IMR-90 (cell line): ENCODE data around the gene HCRTR1. TPM values are rescaled to one million over a fixed set of nuclear protein-coding genes. Genes with fewer than 3 reads are reported as not detected.

Experiments used
- ATAC-seq: fragments of 200-7000 bp; cut with Tn5 transposase; 2 replicates; pipeline ENCODE4 v1.9.1; 2020; ENCODE audit warnings: low read depth, mild to moderate bottlenecking, moderate library complexity
- BruUV-seq: library from RNA; stranded (reverse); fragments of 400-500 nt; replicated peaks from 2 replicates; lab custom pipeline; 2021; lab: Mats Ljungman, UMichigan
- CTCF ChIA-PET: fragments of 300-600 bp; formaldehyde crosslinking; extraction: SDS; loops from one replicate; lab custom pipeline; 2021; ENCODE audit warnings: antibody characterized with exemption; lab: Yijun Ruan, JAX
- POLR2A ChIA-PET: fragments of 300-600 bp; sonication (Branson Sonifier 250); formaldehyde crosslinking; loops from one replicate; lab custom pipeline; 2022; ENCODE audit warnings: antibody characterized with exemption; ENCODE audit not compliant: unreplicated experiment; lab: Charles Lee
- DNase-seq: peaks from one replicate; pipeline ENCODE4 v3.0.0; 2013
- H2AFZ ChIP-seq: replicated peaks from 2 replicates; pipeline ENCODE3; 2013; ENCODE audit warnings: low read length, mild to moderate bottlenecking; ENCODE audit not compliant: poor library complexity
- H2AK5ac ChIP-seq: 2 replicates; pipeline ENCODE4 v1.6.1; 2013; ENCODE audit warnings: low read depth, low read length, inconsistent platforms
- H2AK9ac ChIP-seq: replicated peaks from 2 replicates; pipeline ENCODE3; 2013; ENCODE audit warnings: mild to moderate bottlenecking, low read depth, low read length, moderate library complexity; ENCODE audit not compliant: poor library complexity
- H2BK120ac ChIP-seq: 2 replicates; pipeline ENCODE4 v1.6.1; 2013; ENCODE audit warnings: low read depth, low read length, inconsistent platforms
- H2BK15ac ChIP-seq: 3 replicates; pipeline ENCODE4 v1.6.1; 2013; ENCODE audit warnings: low read depth, low read length, inconsistent platforms
- H2BK20ac ChIP-seq: 2 replicates; pipeline ENCODE4 v1.6.1; 2013; ENCODE audit warnings: low read depth, mild to moderate bottlenecking, inconsistent platforms, low read length, moderate library complexity
- H2BK5ac ChIP-seq: 2 replicates; pipeline ENCODE4 v1.6.1; 2013; ENCODE audit warnings: mild to moderate bottlenecking, low read depth, low read length, inconsistent platforms; ENCODE audit not compliant: poor library complexity, severe bottlenecking
- H3K14ac ChIP-seq: replicated peaks from 2 replicates; pipeline ENCODE4 v1.6.1; 2013; ENCODE audit warnings: low read depth, low read length, inconsistent platforms
- H3K18ac ChIP-seq: 2 replicates; pipeline ENCODE4 v1.6.1; 2013; ENCODE audit warnings: low read depth, low read length, control low read depth
- H3K23ac ChIP-seq: 2 replicates; pipeline ENCODE4 v1.6.1; 2013; ENCODE audit warnings: low read depth, low read length, inconsistent platforms
- H3K27ac ChIP-seq: 2 replicates; pipeline ENCODE4 v1.5.1; 2013; ENCODE audit warnings: mild to moderate bottlenecking, control low read depth, low read length; ENCODE audit not compliant: insufficient read depth
- H3K27me3 ChIP-seq: 2 replicates; pipeline ENCODE4 v1.6.1; 2013; ENCODE audit warnings: low read length; ENCODE audit not compliant: control insufficient read depth, insufficient read depth
- H3K36me3 ChIP-seq: 2 replicates; pipeline ENCODE4 v1.6.1; 2013; ENCODE audit warnings: low read length, mixed read lengths; ENCODE audit not compliant: control insufficient read depth, insufficient read depth
- H3K4ac ChIP-seq: 2 replicates; pipeline ENCODE4 v1.6.1; 2013; ENCODE audit warnings: low read depth, low read length, inconsistent platforms
- H3K4me1 ChIP-seq: 2 replicates; pipeline ENCODE4 v1.6.1; 2013; ENCODE audit warnings: low read length, mixed read lengths; ENCODE audit not compliant: control insufficient read depth, insufficient read depth
- H3K4me2 ChIP-seq: 2 replicates; pipeline ENCODE4 v1.6.1; 2013; ENCODE audit warnings: low read depth, mild to moderate bottlenecking, control low read depth, low read length, moderate library complexity
- H3K4me3 ChIP-seq: 2 replicates; pipeline ENCODE4 v1.5.1; 2013; ENCODE audit warnings: low read depth, mild to moderate bottlenecking, control low read depth, low read length, moderate library complexity; ENCODE audit not compliant: insufficient read depth
- H3K56ac ChIP-seq: 2 replicates; pipeline ENCODE4 v1.6.1; 2013; ENCODE audit warnings: low read length, inconsistent platforms; ENCODE audit not compliant: insufficient read depth; ENCODE audit errors: extremely low read depth
- H3K79me1 ChIP-seq, 2 experiments: 2 replicates each; pipeline ENCODE4 v1.6.1; 2013; ENCODE audit warnings: low read length in 2 of 2, inconsistent platforms in 1 of 2, low read depth in 1 of 2
- H3K9ac ChIP-seq: 2 replicates; pipeline ENCODE4 v1.6.1; 2013; ENCODE audit warnings: low read depth, low read length, control low read depth
- H3K9me1 ChIP-seq: 2 replicates; pipeline ENCODE4 v1.6.1; 2013; ENCODE audit warnings: low read length, inconsistent platforms; ENCODE audit not compliant: insufficient read depth
- H3K9me3 ChIP-seq: 2 replicates; pipeline ENCODE4 v1.6.1; 2013; ENCODE audit warnings: low read length; ENCODE audit not compliant: control insufficient read depth, insufficient read depth
- H4K20me1 ChIP-seq: 2 replicates; pipeline ENCODE4 v1.6.1; 2013; ENCODE audit warnings: low read length, inconsistent platforms; ENCODE audit not compliant: insufficient read depth
- H4K5ac ChIP-seq: 2 replicates; pipeline ENCODE4 v1.6.1; 2013; ENCODE audit warnings: mild to moderate bottlenecking, low read depth, low read length, control low read depth
- H4K8ac ChIP-seq, 2 experiments: 2 replicates each; pipeline ENCODE4 v1.6.1; 2013; ENCODE audit warnings: low read depth in 2 of 2, low read length in 2 of 2, control low read depth in 1 of 2, inconsistent platforms in 1 of 2
- H4K91ac ChIP-seq: 2 replicates; pipeline ENCODE4 v1.6.1; 2013; ENCODE audit warnings: low read depth, low read length, inconsistent platforms; ENCODE audit not compliant: insufficient read depth
- RCOR1 ChIP-seq: IDR thresholded peaks from 2 replicates; pipeline ENCODE4 v1.6.1; 2012; ENCODE audit warnings: mild to moderate bottlenecking, low read length, improper control_type of control experiment; ENCODE audit not compliant: insufficient replicate concordance
- SMC3 ChIP-seq: fragments of 150-350 bp; IDR thresholded peaks from 2 replicates; pipeline ENCODE4 v1.6.1; 2016; ENCODE audit warnings: low read depth, mild to moderate bottlenecking, antibody characterized with exemption, low read length, moderate library complexity
- WGBS, 2 experiments: methylation state at CpG; one replicate each; pipeline versions ENCODE4 v1.1.5 to v1.1.7; 2013; ENCODE audit warnings: missing lambda C conversion rate in 2 of 2; ENCODE audit not compliant: insufficient read length in 1 of 2; ENCODE audit errors: extremely low coverage in 2 of 2; 5-methylcytosine and 5-hydroxymethylcytosine counted together
- dilution Hi-C: fragments of 300-500 bp; cut with HindIII; formaldehyde crosslinking; loops from one replicate; pipeline ENCODE4 v1.14.3; 2018; ENCODE audit warnings: low sequenced_read_pairs; ENCODE audit not compliant: unreplicated experiment
- in situ Hi-C: fragments of 300-500 bp; cut with MboI; formaldehyde crosslinking; loops from 3 replicates; pipeline ENCODE4 v1.14.3; 2019; ENCODE audit warnings: low sequenced_read_pairs, inconsistent platforms, mixed read lengths
- intact Hi-C: fragments of 100-400 bp; cut with micrococcal nuclease; formaldehyde crosslinking; loops from 2 replicates; pipeline ENCODE4 v1.10.0; 2022
- polyA plus RNA-seq, 3 experiments: library from polyadenylated mRNA; depleted of rRNA; stranded (reverse); fragments of >200 nt; gene quantifications; 2 replicates each; pipeline ENCODE4 v1.2.3, GENCODE V29; 2012; ENCODE audit warnings: low replicate concordance in 1 of 3
- total RNA-seq: library from RNA; depleted of rRNA; stranded (reverse); fragments of >200 nt; gene quantifications from 2 replicates; pipeline ENCODE4 v1.2.3, GENCODE V29; 2012

Gene HCRTR1
- total and polyA plus RNA-seq, 2 of the 4 experiments (the other 2 are of a cell fraction): not detected

- Histone ChIP-seq H2BK20ac (peak overlapping the region; percentile 63; the same call in 1 of the 2 replicates), H2AK9ac (no peak overlapping the region), H3K56ac (no peak overlapping the region), H3K23ac (no peak overlapping the region), H4K5ac (no peak overlapping the region), H3K36me3 (no peaks in the 10 kb centered on the region), H2BK15ac (no peak overlapping the region), H3K4me1 (peaks cover 23% of the 10 kb centered on the region), H2AFZ (no peak overlapping the region), H3K18ac (no peak overlapping the region), H3K27ac (no peak overlapping the region), H3K27me3 (no peaks in the 10 kb centered on the region), H3K4me3 (no peak overlapping the region), H4K20me1 (peaks cover 5% of the 10 kb centered on the region), H3K9me1 (peaks cover 11% of the 10 kb centered on the region), H2BK120ac (peak overlapping the region; percentile 35; the same call in 1 of the 2 replicates), H4K91ac (0 out of 2 replicates have a peak overlapping the region, but pooled peaks have one; percentile 58), H3K9ac (no peak overlapping the region), H2AK5ac (peak overlapping the region; percentile 47; the same call in 1 of the 2 replicates), H3K4ac (peak overlapping the region; percentile 30; the same call in 1 of the 2 replicates), H4K8ac (no peak overlapping the region), H3K4me2 (no peak overlapping the region), H2BK5ac (no peak overlapping the region), H3K14ac (no peak overlapping the region), H3K9me3 (no peaks in the 10 kb centered on the region), H3K79me1 (no peaks in the 10 kb centered on the region)
- DNase-seq (no peak), ATAC-seq (no peak)
- dilution Hi-C loops: no loop called here
- WGBS, 2 experiments: no CpG with 5 or more reads among the region's 10 CpGs
- BruUV-seq: no TSS peak
- TF ChIP-seq SMC3 (no peak), RCOR1 (peak; percentile 22)
- CTCF ChIA-PET: no interaction called here
- in situ Hi-C loops: no loop called here
- intact Hi-C loops: no loop called here
- POLR2A ChIA-PET: no interaction called here
Observed at GRCh38 chr1:31574749-31575368, 42.6 kb upstream of the HCRTR1 start.
